ENCODE results near the gene LDHA. TPM values are rescaled to one million over a fixed set of nuclear protein-coding genes. Genes with fewer than 3 reads are reported as not detected.

The LDHA gene
- total and polyA plus RNA-seq, 2 of the 8 experiments (the other 6 are each of a cell fraction or from before 2014, with no cell fraction given), result 443 to 486 TPM

- H2AK5ac ChIP-seq (ENCODE audit: low read depth, low read length), result no peak overlapping the region
- no peak overlapping the region for H2BK12ac ChIP-seq (ENCODE audit: low read depth, low read length)
- H3K27ac ChIP-seq (ENCODE audit: low read depth, low read length), result no peak overlapping the region
- no peak overlapping the region for H3K4ac ChIP-seq (replicated peaks; ENCODE audit: insufficient read length, low read depth, low read length)
- H3K36me3 ChIP-seq (ENCODE audit: control insufficient read depth in 2 of 4, insufficient read depth in 4 of 4, low read length in 3 of 4), result peaks cover 0 to 10% (median 3%) of the 10 kb centered on the region in 4 experiments; a peak in 3 of 8 replicates
- peaks cover 0 to 4% of the 10 kb centered on the region in 2 experiments for H4K20me1 ChIP-seq (replicated peaks in 1 of 2; ENCODE audit: control insufficient read depth in 1 of 2, insufficient read depth in 2 of 2, low read length in 2 of 2)
- peaks cover 0 to 4% (median 0%) of the 10 kb centered on the region in 4 experiments; a peak in 2 of 7 replicates for H3K27me3 ChIP-seq (replicated peaks in 1 of 4; ENCODE audit: control insufficient read depth in 3 of 4, extremely low read depth in 1 of 4, insufficient read depth in 3 of 4, low read length in 3 of 4)
- no peak overlapping the region for H2AFZ ChIP-seq (ENCODE audit: low read length)
- no peaks in the 10 kb centered on the region for H3K9me3 ChIP-seq (ENCODE audit: insufficient read depth in 2 of 2, low read depth in 1 of 2, low read length in 1 of 2)
- FAIRE-seq (no peak), DNase-seq (ENCODE audit: low read depth in 1 of 2, low spot score in 2 of 2) (no peak)
- ChIA-PET CTCF (ENCODE audit: partially characterized antibody) (interaction anchor here (0.6 to 1.4 kb wide), 3 partner anchors 18 to 201 kb away, joined by 3 to 4 read pairs (median 3); no protein-coding TSS in a partner anchor), POLR2A (ENCODE audit: partially characterized antibody) (interaction anchor here (0.6 to 4.4 kb wide), 7 partner anchors 9 to 104 kb away, joined by 3 to 26 read pairs (median 4); no protein-coding TSS in a partner anchor)
- no peak overlapping the region for H3K4me2 ChIP-seq (ENCODE audit: insufficient read depth in 1 of 2, low read depth in 2 of 2, low read length in 2 of 2)
- no peak overlapping the region for H3K9ac ChIP-seq (replicated peaks in 1 of 4; ENCODE audit: extremely low read depth in 1 of 4, low read depth in 3 of 4, low read length in 3 of 4)
- no peak overlapping the region for H4K8ac ChIP-seq (ENCODE audit: extremely low read depth, insufficient read depth, low read length)
- no peak overlapping the region for H3K18ac ChIP-seq (ENCODE audit: extremely low read depth, low read length)
- H3K23me2 ChIP-seq (ENCODE audit: low read depth, low read length), result peaks cover 11% of the 10 kb centered on the region
- H3K4me3 ChIP-seq (ENCODE audit: extremely low read depth in 1 of 4, insufficient read depth in 2 of 4, low read depth in 3 of 4, low read length in 4 of 4), result no peak overlapping the region
- H3K14ac ChIP-seq (ENCODE audit: insufficient read length), result no peak overlapping the region
- WGBS, 2 experiments (ENCODE audit: extremely low coverage in 1 of 2, insufficient coverage in 1 of 2, insufficient read length in 1 of 2, insufficient replicate concordance in 2 of 2, low coverage in 1 of 2, low lambda C conversion rate in 2 of 2, missing lambda C conversion rate in 1 of 2), result 89% methylated on average over 4 of the region's 4 CpGs; no CpG with 5 or more reads in 1 of the 2 experiments
- peaks cover 0 to 28% of the 10 kb centered on the region in 2 experiments; a peak in 2 of 4 replicates for H3K79me2 ChIP-seq (ENCODE audit: control insufficient read depth in 1 of 2, insufficient read depth in 2 of 2, low read length in 2 of 2)
- H3K4me1 ChIP-seq (replicated peaks in 1 of 4; ENCODE audit: control insufficient read depth in 3 of 4, insufficient read depth in 4 of 4, low read length in 3 of 4), result peaks cover 3 to 6% (median 5%) of the 10 kb centered on the region in 4 experiments; a peak in 6 of 7 replicates
- H4K5ac ChIP-seq (ENCODE audit: insufficient read length, low read depth, low read length), result no peak overlapping the region
- 0 out of 2 replicates have a peak overlapping the region, but pooled peaks have one; percentile 65 for H2BK15ac ChIP-seq (ENCODE audit: low read length)
- no peak overlapping the region for H2BK120ac ChIP-seq (replicated peaks; ENCODE audit: low read depth, low read length)
- H3K79me1 ChIP-seq (ENCODE audit: low read depth, low read length), result no peaks in the 10 kb centered on the region; the same call in 1 of the 2 replicates
- H3K56ac ChIP-seq (replicated peaks; ENCODE audit: insufficient read length, low read depth, low read length), result no peak overlapping the region
- H2BK20ac ChIP-seq (ENCODE audit: low read length), result no peak overlapping the region
- H3K23ac ChIP-seq (ENCODE audit: insufficient read length), result no peak overlapping the region
- H2BK5ac ChIP-seq (ENCODE audit: low read depth, low read length), result no peak overlapping the region
- H4K91ac ChIP-seq (replicated peaks; ENCODE audit: insufficient read length, low read length), result no peak overlapping the region
- TF ChIP-seq GABPA (IDR thresholded peaks at IDR 0.05; ENCODE audit: borderline replicate concordance, insufficient read depth, low read length) (no peak), SIRT6 (IDR thresholded peaks at IDR 0.05; ENCODE audit: low read length) (no peak)
Observed at GRCh38 chr11:18392434-18393321, 1.7 kb upstream of the LDHA start.
